IMR-90 (cell line): ENCODE results near the gene GSTA4. TPM values are rescaled to one million over a fixed set of nuclear protein-coding genes. Genes with fewer than 3 reads are reported as not detected.

Experiments used
- ATAC-seq: fragments of 200-7000 bp; cut with Tn5 transposase; 2 replicates; pipeline ENCODE4 v1.9.1; 2020; ENCODE audit warnings: low read depth, mild to moderate bottlenecking, moderate library complexity
- BruUV-seq: library from RNA; stranded (reverse); fragments of 400-500 nt; replicated peaks from 2 replicates; lab custom pipeline; 2021; lab: Mats Ljungman, UMichigan
- CTCF ChIA-PET: fragments of 300-600 bp; formaldehyde crosslinking; extraction: SDS; loops from one replicate; lab custom pipeline; 2021; ENCODE audit warnings: antibody characterized with exemption; lab: Yijun Ruan, JAX
- POLR2A ChIA-PET: fragments of 300-600 bp; sonication (Branson Sonifier 250); formaldehyde crosslinking; loops from one replicate; lab custom pipeline; 2022; ENCODE audit warnings: antibody characterized with exemption; ENCODE audit not compliant: unreplicated experiment; lab: Charles Lee
- DNase-seq: peaks from one replicate; pipeline ENCODE4 v3.0.0; 2013
- H2AFZ ChIP-seq: replicated peaks from 2 replicates; pipeline ENCODE3; 2013; ENCODE audit warnings: low read length, mild to moderate bottlenecking; ENCODE audit not compliant: poor library complexity
- H2AK5ac ChIP-seq: 2 replicates; pipeline ENCODE4 v1.6.1; 2013; ENCODE audit warnings: low read depth, low read length, inconsistent platforms
- H2AK9ac ChIP-seq: replicated peaks from 2 replicates; pipeline ENCODE3; 2013; ENCODE audit warnings: mild to moderate bottlenecking, low read depth, low read length, moderate library complexity; ENCODE audit not compliant: poor library complexity
- H2BK120ac ChIP-seq: 2 replicates; pipeline ENCODE4 v1.6.1; 2013; ENCODE audit warnings: low read depth, low read length, inconsistent platforms
- H2BK15ac ChIP-seq: 3 replicates; pipeline ENCODE4 v1.6.1; 2013; ENCODE audit warnings: low read depth, low read length, inconsistent platforms
- H2BK20ac ChIP-seq: 2 replicates; pipeline ENCODE4 v1.6.1; 2013; ENCODE audit warnings: low read depth, mild to moderate bottlenecking, inconsistent platforms, low read length, moderate library complexity
- H2BK5ac ChIP-seq: 2 replicates; pipeline ENCODE4 v1.6.1; 2013; ENCODE audit warnings: mild to moderate bottlenecking, low read depth, low read length, inconsistent platforms; ENCODE audit not compliant: poor library complexity, severe bottlenecking
- H3K14ac ChIP-seq: replicated peaks from 2 replicates; pipeline ENCODE4 v1.6.1; 2013; ENCODE audit warnings: low read depth, low read length, inconsistent platforms
- H3K18ac ChIP-seq: 2 replicates; pipeline ENCODE4 v1.6.1; 2013; ENCODE audit warnings: low read depth, low read length, control low read depth
- H3K23ac ChIP-seq: 2 replicates; pipeline ENCODE4 v1.6.1; 2013; ENCODE audit warnings: low read depth, low read length, inconsistent platforms
- H3K27ac ChIP-seq: 2 replicates; pipeline ENCODE4 v1.5.1; 2013; ENCODE audit warnings: mild to moderate bottlenecking, control low read depth, low read length; ENCODE audit not compliant: insufficient read depth
- H3K27me3 ChIP-seq: 2 replicates; pipeline ENCODE4 v1.6.1; 2013; ENCODE audit warnings: low read length; ENCODE audit not compliant: control insufficient read depth, insufficient read depth
- H3K36me3 ChIP-seq: 2 replicates; pipeline ENCODE4 v1.6.1; 2013; ENCODE audit warnings: low read length, mixed read lengths; ENCODE audit not compliant: control insufficient read depth, insufficient read depth
- H3K4ac ChIP-seq: 2 replicates; pipeline ENCODE4 v1.6.1; 2013; ENCODE audit warnings: low read depth, low read length, inconsistent platforms
- H3K4me1 ChIP-seq: 2 replicates; pipeline ENCODE4 v1.6.1; 2013; ENCODE audit warnings: low read length, mixed read lengths; ENCODE audit not compliant: control insufficient read depth, insufficient read depth
- H3K4me2 ChIP-seq: 2 replicates; pipeline ENCODE4 v1.6.1; 2013; ENCODE audit warnings: low read depth, mild to moderate bottlenecking, control low read depth, low read length, moderate library complexity
- H3K4me3 ChIP-seq: 2 replicates; pipeline ENCODE4 v1.5.1; 2013; ENCODE audit warnings: low read depth, mild to moderate bottlenecking, control low read depth, low read length, moderate library complexity; ENCODE audit not compliant: insufficient read depth
- H3K56ac ChIP-seq: 2 replicates; pipeline ENCODE4 v1.6.1; 2013; ENCODE audit warnings: low read length, inconsistent platforms; ENCODE audit not compliant: insufficient read depth; ENCODE audit errors: extremely low read depth
- H3K79me1 ChIP-seq, 2 experiments: 2 replicates each; pipeline ENCODE4 v1.6.1; 2013; ENCODE audit warnings: low read length in 2 of 2, inconsistent platforms in 1 of 2, low read depth in 1 of 2
- H3K9ac ChIP-seq: 2 replicates; pipeline ENCODE4 v1.6.1; 2013; ENCODE audit warnings: low read depth, low read length, control low read depth
- H3K9me1 ChIP-seq: 2 replicates; pipeline ENCODE4 v1.6.1; 2013; ENCODE audit warnings: low read length, inconsistent platforms; ENCODE audit not compliant: insufficient read depth
- H3K9me3 ChIP-seq: 2 replicates; pipeline ENCODE4 v1.6.1; 2013; ENCODE audit warnings: low read length; ENCODE audit not compliant: control insufficient read depth, insufficient read depth
- H4K20me1 ChIP-seq: 2 replicates; pipeline ENCODE4 v1.6.1; 2013; ENCODE audit warnings: low read length, inconsistent platforms; ENCODE audit not compliant: insufficient read depth
- H4K5ac ChIP-seq: 2 replicates; pipeline ENCODE4 v1.6.1; 2013; ENCODE audit warnings: mild to moderate bottlenecking, low read depth, low read length, control low read depth
- H4K8ac ChIP-seq, 2 experiments: 2 replicates each; pipeline ENCODE4 v1.6.1; 2013; ENCODE audit warnings: low read depth in 2 of 2, low read length in 2 of 2, control low read depth in 1 of 2, inconsistent platforms in 1 of 2
- H4K91ac ChIP-seq: 2 replicates; pipeline ENCODE4 v1.6.1; 2013; ENCODE audit warnings: low read depth, low read length, inconsistent platforms; ENCODE audit not compliant: insufficient read depth
- CEBPB ChIP-seq: IDR thresholded peaks from 2 replicates; pipeline ENCODE4 v1.6.1; 2012; ENCODE audit warnings: low read depth, low read length, improper control_type of control experiment
- CTCF ChIP-seq: conservative IDR thresholded peaks from 2 replicates; pipeline ENCODE4 v1.5.1; 2012; ENCODE audit warnings: mild to moderate bottlenecking, low read depth, low read length, improper control_type of control experiment
- ELK1 ChIP-seq: fragments of 150-350 bp; IDR thresholded peaks from 2 replicates; pipeline ENCODE4 v1.6.1; 2016; ENCODE audit warnings: low read depth, mild to moderate bottlenecking, low read length, moderate library complexity, borderline replicate concordance
- FOS ChIP-seq: fragments of 150-350 bp; IDR thresholded peaks from 2 replicates; pipeline ENCODE4 v1.6.1; 2016; ENCODE audit warnings: low read depth, low read length
- MXI1 ChIP-seq: IDR thresholded peaks from 2 replicates; pipeline ENCODE4 v1.6.1; 2012; ENCODE audit warnings: low read depth, mild to moderate bottlenecking, low read length, moderate library complexity, borderline replicate concordance
- NFE2L2 ChIP-seq: fragments of 150-350 bp; IDR thresholded peaks from 2 replicates; pipeline ENCODE4 v1.6.1; 2016; ENCODE audit warnings: low read depth, mild to moderate bottlenecking, low read length
- RCOR1 ChIP-seq: IDR thresholded peaks from 2 replicates; pipeline ENCODE4 v1.6.1; 2012; ENCODE audit warnings: mild to moderate bottlenecking, low read length, improper control_type of control experiment; ENCODE audit not compliant: insufficient replicate concordance
- SMC3 ChIP-seq: fragments of 150-350 bp; IDR thresholded peaks from 2 replicates; pipeline ENCODE4 v1.6.1; 2016; ENCODE audit warnings: low read depth, mild to moderate bottlenecking, antibody characterized with exemption, low read length, moderate library complexity
- WGBS, 2 experiments: methylation state at CpG; one replicate each; pipeline versions ENCODE4 v1.1.5 to v1.1.7; 2013; ENCODE audit warnings: missing lambda C conversion rate in 2 of 2; ENCODE audit not compliant: insufficient read length in 1 of 2; ENCODE audit errors: extremely low coverage in 2 of 2; 5-methylcytosine and 5-hydroxymethylcytosine counted together
- dilution Hi-C: fragments of 300-500 bp; cut with HindIII; formaldehyde crosslinking; loops from one replicate; pipeline ENCODE4 v1.14.3; 2018; ENCODE audit warnings: low sequenced_read_pairs; ENCODE audit not compliant: unreplicated experiment
- in situ Hi-C: fragments of 300-500 bp; cut with MboI; formaldehyde crosslinking; loops from 3 replicates; pipeline ENCODE4 v1.14.3; 2019; ENCODE audit warnings: low sequenced_read_pairs, inconsistent platforms, mixed read lengths
- intact Hi-C: fragments of 100-400 bp; cut with micrococcal nuclease; formaldehyde crosslinking; loops from 2 replicates; pipeline ENCODE4 v1.10.0; 2022
- polyA plus RNA-seq, 3 experiments: library from polyadenylated mRNA; depleted of rRNA; stranded (reverse); fragments of >200 nt; gene quantifications; 2 replicates each; pipeline ENCODE4 v1.2.3, GENCODE V29; 2012; ENCODE audit warnings: low replicate concordance in 1 of 3
- total RNA-seq: library from RNA; depleted of rRNA; stranded (reverse); fragments of >200 nt; gene quantifications from 2 replicates; pipeline ENCODE4 v1.2.3, GENCODE V29; 2012

The GSTA4 gene
- total and polyA plus RNA-seq, 2 of the 4 experiments (the other 2 are of a cell fraction) = 26.9 to 35.6 TPM

GRCh38 chr6:52953911-52954839, 40.9 kb downstream of the GSTA4 start:
- intact Hi-C loops = no loop called here
- no peak for TF ChIP-seq ELK1
- no peak for TF ChIP-seq RCOR1
- no peak for TF ChIP-seq SMC3
- no peak for TF ChIP-seq NFE2L2
- no peak for TF ChIP-seq CTCF
- TF ChIP-seq FOS = no peak
- no peak for TF ChIP-seq MXI1
- TF ChIP-seq CEBPB = no peak
- Histone ChIP-seq H3K4me3 (no peak overlapping the region), H4K91ac (no peak overlapping the region), H3K36me3 (no peaks in the 10 kb centered on the region), H3K4ac (no peak overlapping the region), H4K5ac (no peak overlapping the region), H3K9ac (no peak overlapping the region), H3K9me1 (no peaks in the 10 kb centered on the region), H2BK120ac (no peak overlapping the region), H2AFZ (no peak overlapping the region), H4K8ac (no peak overlapping the region), H3K27ac (no peak overlapping the region), H4K20me1 (no peaks in the 10 kb centered on the region), H3K23ac (no peak overlapping the region), H2AK9ac (no peak overlapping the region), H2BK5ac (no peak overlapping the region), H3K56ac (no peak overlapping the region), H3K18ac (no peak overlapping the region), H2BK15ac (no peak overlapping the region), H3K4me2 (no peak overlapping the region), H3K27me3 (peaks cover 15% of the 10 kb centered on the region), H3K4me1 (no peaks in the 10 kb centered on the region), H3K79me1 (no peaks in the 10 kb centered on the region), H2AK5ac (no peak overlapping the region), H2BK20ac (no peak overlapping the region), H3K14ac (no peak overlapping the region), H3K9me3 (no peaks in the 10 kb centered on the region)
- ATAC-seq (no peak), DNase-seq (no peak)
- no TSS peak for BruUV-seq
- CTCF ChIA-PET = no interaction called here
- dilution Hi-C loops = no loop called here
- in situ Hi-C loops = no loop called here
- WGBS, 2 experiments = no CpG with 5 or more reads among the region's 6 CpGs
- POLR2A ChIA-PET = no interaction called here
